Measurements from ENCODE around the gene XRCC6. TPM values are rescaled to one million over a fixed set of nuclear protein-coding genes. Genes with fewer than 3 reads are reported as not detected.
A peak's percentile ranks its signal among the peaks of the same experiment; 100 is the strongest.

XRCC6 gene
- polyA plus RNA-seq, 1 donor (not counting 4 experiments of a cell fraction or from before 2014, with no cell fraction given) = 247 TPM

DNA sequence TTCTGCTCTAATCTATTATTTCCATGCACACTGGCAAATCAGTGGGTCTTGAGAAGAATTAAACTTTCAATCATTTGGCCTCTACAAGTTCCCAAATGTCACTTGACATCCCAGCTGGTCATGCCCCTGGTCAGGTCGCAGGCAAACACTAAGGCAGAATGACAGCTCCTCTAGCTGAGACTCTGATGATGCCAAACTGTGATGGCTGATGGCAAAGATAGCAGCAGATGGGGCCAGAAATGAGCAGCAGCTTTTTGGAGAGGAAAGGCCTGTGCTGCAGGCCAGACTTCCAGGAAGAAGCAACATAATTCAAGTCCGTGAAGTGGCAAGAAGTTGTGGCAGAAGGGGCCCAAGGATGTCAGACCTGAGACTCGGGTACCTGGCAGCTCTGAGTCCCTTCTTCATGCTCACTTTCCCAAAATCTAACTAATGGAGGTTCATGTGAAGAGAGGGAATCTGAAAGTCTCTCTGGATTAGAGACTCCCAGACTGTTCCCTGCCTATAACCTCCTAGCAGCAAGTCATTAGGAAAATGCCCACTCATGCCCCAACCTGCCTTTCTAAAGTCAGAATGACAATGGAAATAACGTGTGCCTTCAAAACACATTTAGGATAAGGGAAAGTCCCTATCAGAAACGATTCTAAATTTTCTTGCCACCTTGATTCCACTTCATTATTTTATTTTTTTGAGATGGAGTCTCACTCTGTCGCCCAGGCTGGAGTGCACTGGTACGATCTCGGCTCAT lies 22.0 kb upstream of the XRCC6 start:
- peak overlapping the region; percentile 91 for H3K27ac ChIP-seq (ENCODE audit: control insufficient read depth, insufficient read depth, low read length)
- H3K9ac ChIP-seq (ENCODE audit: control insufficient read depth, extremely low read depth, insufficient read depth, low read length) = peak overlapping the region; percentile 65
- peak; percentile 90 for FAIRE-seq

DNA sequence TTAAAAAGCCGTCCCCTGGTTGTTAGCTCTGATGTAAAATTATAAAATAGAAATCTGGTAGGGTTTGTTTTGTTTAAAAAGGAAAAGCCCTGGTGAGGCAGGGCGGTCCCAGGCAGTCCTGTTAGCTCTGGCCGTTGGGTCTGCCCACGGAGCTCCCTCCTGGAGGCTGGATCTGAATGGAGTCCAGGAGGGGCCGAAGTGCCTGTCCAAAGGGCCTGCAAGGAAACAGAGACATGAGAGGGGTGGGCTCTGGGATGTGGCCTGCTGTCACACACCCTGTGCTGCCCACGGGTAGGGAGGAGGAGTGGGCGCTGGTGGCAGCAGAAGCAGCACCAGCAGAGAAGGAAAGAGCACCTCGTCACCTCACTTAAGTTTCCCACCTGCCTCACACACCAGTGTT lies 20.1 kb upstream of the XRCC6 start:
- FAIRE-seq (no peak), DNase-seq (ENCODE audit: low read depth, low spot score) (no peak)
- peaks cover 30% of the 10 kb centered on the region for H3K4me1 ChIP-seq (ENCODE audit: control insufficient read depth, extremely low read depth, insufficient read depth, low read length)
- H3K4me3 ChIP-seq (ENCODE audit: control insufficient read depth in 2 of 3, extremely low read depth in 1 of 3, insufficient read depth in 2 of 3, low read depth in 1 of 3, low read length in 3 of 3) = no peak overlapping the region
- H3K9ac ChIP-seq (ENCODE audit: control insufficient read depth, extremely low read depth, insufficient read depth, low read length) = no peak overlapping the region
- dilution Hi-C loops (cut with MboI; ENCODE audit: extremely low pct_ligation_motif_present, low sequenced_read_pairs) = no loop called here
- H2AFZ ChIP-seq (ENCODE audit: control insufficient read depth, low read length) = no peak overlapping the region
- H3K79me2 ChIP-seq (ENCODE audit: control insufficient read depth, insufficient read depth, low read length) = no peaks in the 10 kb centered on the region
- H4K20me1 ChIP-seq (ENCODE audit: control insufficient read depth, extremely low read depth, insufficient read depth, low read length) = no peaks in the 10 kb centered on the region
- peaks cover 35 to 38% of the 10 kb centered on the region in 2 experiments for H3K36me3 ChIP-seq (ENCODE audit: control insufficient read depth in 2 of 2, extremely low read depth in 1 of 2, insufficient read depth in 2 of 2, low read length in 2 of 2)
- no peak overlapping the region for H3K4me2 ChIP-seq (ENCODE audit: control insufficient read depth, extremely low read depth, insufficient read depth, low read depth, low read length)
- H3K27ac ChIP-seq (ENCODE audit: control insufficient read depth, insufficient read depth, low read length) = no peak overlapping the region
- H3K27me3 ChIP-seq (ENCODE audit: control insufficient read depth, extremely low read depth, insufficient read depth, low read length) = no peaks in the 10 kb centered on the region
- TF ChIP-seq, protein P1, sequence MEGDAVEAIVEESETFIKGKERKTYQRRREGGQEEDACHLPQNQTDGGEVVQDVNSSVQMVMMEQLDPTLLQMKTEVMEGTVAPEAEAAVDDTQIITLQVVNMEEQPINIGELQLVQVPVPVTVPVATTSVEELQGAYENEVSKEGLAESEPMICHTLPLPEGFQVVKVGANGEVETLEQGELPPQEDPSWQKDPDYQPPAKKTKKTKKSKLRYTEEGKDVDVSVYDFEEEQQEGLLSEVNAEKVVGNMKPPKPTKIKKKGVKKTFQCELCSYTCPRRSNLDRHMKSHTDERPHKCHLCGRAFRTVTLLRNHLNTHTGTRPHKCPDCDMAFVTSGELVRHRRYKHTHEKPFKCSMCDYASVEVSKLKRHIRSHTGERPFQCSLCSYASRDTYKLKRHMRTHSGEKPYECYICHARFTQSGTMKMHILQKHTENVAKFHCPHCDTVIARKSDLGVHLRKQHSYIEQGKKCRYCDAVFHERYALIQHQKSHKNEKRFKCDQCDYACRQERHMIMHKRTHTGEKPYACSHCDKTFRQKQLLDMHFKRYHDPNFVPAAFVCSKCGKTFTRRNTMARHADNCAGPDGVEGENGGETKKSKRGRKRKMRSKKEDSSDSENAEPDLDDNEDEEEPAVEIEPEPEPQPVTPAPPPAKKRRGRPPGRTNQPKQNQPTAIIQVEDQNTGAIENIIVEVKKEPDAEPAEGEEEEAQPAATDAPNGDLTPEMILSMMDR (optimal IDR thresholded peaks at IDR 0.05 in 1 of 3, IDR thresholded peaks at IDR 0.05 in 1 of 3, conservative IDR thresholded peaks at IDR 0.05 in 1 of 3; ENCODE audit: extremely low read depth in 1 of 3, insufficient read depth in 2 of 3, low read length in 3 of 3) = no peak
- no peak for TF ChIP-seq EZH2 (IDR thresholded peaks at IDR 0.05; ENCODE audit: low read length)
- H3K9me3 ChIP-seq (ENCODE audit: control insufficient read depth, low read depth, low read length) = no peaks in the 10 kb centered on the region
- H3K9me1 ChIP-seq (ENCODE audit: control insufficient read depth, extremely low read depth, insufficient read depth, low read length) = peaks cover 5% of the 10 kb centered on the region

More for the DNA sequence above, 22.0 kb upstream of the XRCC6 start:
- Histone ChIP-seq H2AFZ (ENCODE audit: control insufficient read depth, low read length) (peak overlapping the region; percentile 30), H3K36me3 (ENCODE audit: control insufficient read depth in 2 of 2, extremely low read depth in 1 of 2, insufficient read depth in 2 of 2, low read length in 2 of 2) (peaks cover 23 to 37% of the 10 kb centered on the region in 2 experiments), H4K20me1 (ENCODE audit: control insufficient read depth, extremely low read depth, insufficient read depth, low read length) (no peaks in the 10 kb centered on the region), H3K4me2 (ENCODE audit: control insufficient read depth, extremely low read depth, insufficient read depth, low read depth, low read length) (peak overlapping the region; percentile 83), H3K4me3 (ENCODE audit: control insufficient read depth in 2 of 3, extremely low read depth in 1 of 3, insufficient read depth in 2 of 3, low read depth in 1 of 3, low read length in 3 of 3) (peak overlapping the region in 1 of 3 experiments; percentile 21), H3K4me1 (ENCODE audit: control insufficient read depth, extremely low read depth, insufficient read depth, low read length) (peaks cover 30% of the 10 kb centered on the region), H3K79me2 (ENCODE audit: control insufficient read depth, insufficient read depth, low read length) (no peaks in the 10 kb centered on the region), H3K27me3 (ENCODE audit: control insufficient read depth, extremely low read depth, insufficient read depth, low read length) (no peaks in the 10 kb centered on the region), H3K9me3 (ENCODE audit: control insufficient read depth, low read depth, low read length) (no peaks in the 10 kb centered on the region), H3K9me1 (ENCODE audit: control insufficient read depth, extremely low read depth, insufficient read depth, low read length) (peaks cover 5% of the 10 kb centered on the region)
- dilution Hi-C loops (cut with MboI; ENCODE audit: extremely low pct_ligation_motif_present, low sequenced_read_pairs) = no loop called here
- TF ChIP-seq, protein P1 (optimal IDR thresholded peaks at IDR 0.05 in 1 of 3, IDR thresholded peaks at IDR 0.05 in 1 of 3, conservative IDR thresholded peaks at IDR 0.05 in 1 of 3; ENCODE audit: extremely low read depth in 1 of 3, insufficient read depth in 2 of 3, low read length in 3 of 3) = no peak
- TF ChIP-seq EZH2 (IDR thresholded peaks at IDR 0.05; ENCODE audit: low read length) = no peak
- DNase-seq (ENCODE audit: low read depth, low spot score) = no peak

All from keratinocyte (primary cell).